ENCODE data around the gene FGF1.
A peak's percentile ranks its signal among the peaks of the same experiment; 100 is the strongest.

DNA sequence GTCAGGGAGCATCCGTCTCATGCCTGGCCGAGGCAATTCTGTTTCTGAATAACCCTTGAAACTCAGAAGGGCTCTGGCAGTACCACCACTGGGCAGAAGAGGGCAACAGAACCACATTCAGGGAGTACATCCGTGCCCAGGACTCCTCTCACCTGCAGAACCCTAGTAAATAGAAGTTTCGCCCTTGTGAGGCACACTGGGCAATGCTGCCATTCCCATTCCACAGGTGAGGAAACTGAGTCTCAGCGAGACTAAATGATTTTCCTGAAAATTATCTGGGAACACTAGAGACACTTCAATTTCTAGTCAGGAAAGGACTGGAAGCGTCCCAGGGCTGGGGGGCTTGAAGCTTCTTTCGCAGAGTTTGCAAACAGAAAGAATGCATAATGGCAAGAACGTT is 74.7 kb downstream of the FGF1 start:
- TF ChIP-seq, protein P1, sequence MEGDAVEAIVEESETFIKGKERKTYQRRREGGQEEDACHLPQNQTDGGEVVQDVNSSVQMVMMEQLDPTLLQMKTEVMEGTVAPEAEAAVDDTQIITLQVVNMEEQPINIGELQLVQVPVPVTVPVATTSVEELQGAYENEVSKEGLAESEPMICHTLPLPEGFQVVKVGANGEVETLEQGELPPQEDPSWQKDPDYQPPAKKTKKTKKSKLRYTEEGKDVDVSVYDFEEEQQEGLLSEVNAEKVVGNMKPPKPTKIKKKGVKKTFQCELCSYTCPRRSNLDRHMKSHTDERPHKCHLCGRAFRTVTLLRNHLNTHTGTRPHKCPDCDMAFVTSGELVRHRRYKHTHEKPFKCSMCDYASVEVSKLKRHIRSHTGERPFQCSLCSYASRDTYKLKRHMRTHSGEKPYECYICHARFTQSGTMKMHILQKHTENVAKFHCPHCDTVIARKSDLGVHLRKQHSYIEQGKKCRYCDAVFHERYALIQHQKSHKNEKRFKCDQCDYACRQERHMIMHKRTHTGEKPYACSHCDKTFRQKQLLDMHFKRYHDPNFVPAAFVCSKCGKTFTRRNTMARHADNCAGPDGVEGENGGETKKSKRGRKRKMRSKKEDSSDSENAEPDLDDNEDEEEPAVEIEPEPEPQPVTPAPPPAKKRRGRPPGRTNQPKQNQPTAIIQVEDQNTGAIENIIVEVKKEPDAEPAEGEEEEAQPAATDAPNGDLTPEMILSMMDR (IDR thresholded peaks at IDR 0.05), result peak in 5 of 7 experiments; percentile 69 to 96 (median 82)
- TF ChIP-seq EP300 (IDR thresholded peaks at IDR 0.05), result no peak

Measured in stomach (tissue), 4 donors.